ENCODE data around the gene C4B. TPM values are rescaled to one million over a fixed set of nuclear protein-coding genes. Genes with fewer than 3 reads are reported as not detected.

Gene C4B
- total RNA-seq, 1 experiment from 2014 or later = 3.7 TPM

DNA sequence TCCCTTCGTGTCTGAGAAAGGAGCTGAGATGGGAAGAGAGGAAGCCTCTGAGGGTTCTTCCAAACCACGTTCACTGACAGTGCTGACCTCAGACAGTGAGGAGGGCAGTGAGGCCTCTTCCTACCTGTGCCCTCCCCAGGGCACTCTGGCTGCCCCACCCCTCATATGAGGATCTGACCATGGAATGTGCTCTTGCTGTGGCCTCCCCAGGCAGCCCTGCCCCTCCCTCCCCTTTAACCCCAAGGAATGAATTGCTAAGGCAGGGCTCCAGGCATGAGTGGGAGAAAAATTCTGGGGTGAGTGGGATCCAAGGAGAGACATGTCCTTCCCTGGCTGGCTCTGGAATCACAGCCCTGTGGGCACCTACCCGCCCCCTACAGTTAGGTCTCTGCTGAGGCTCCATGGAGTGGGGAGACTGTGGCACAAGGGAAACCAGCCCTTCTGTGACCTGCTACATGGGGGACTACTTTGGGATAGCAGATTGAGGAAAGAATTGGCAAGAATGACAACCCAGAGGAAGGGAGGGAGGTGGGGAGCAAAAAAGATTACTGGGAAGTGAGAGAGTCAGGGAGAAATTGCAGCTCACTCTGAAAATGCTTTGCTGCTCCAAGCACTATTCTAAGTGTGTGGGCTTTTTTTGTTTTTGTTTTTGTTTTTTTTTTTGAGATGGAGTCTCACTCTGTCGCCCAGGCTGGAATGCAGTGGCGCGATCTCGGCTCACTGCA lies 65.1 kb downstream of the C4B start:
- H3K27me3 Mint-ChIP-seq (ENCODE audit: low read depth) = no peaks in the 10 kb centered on the region
- DNase-seq (ENCODE audit: low spot score) = no peak
- TF ChIP-seq ERG (CRISPR knock-in tag; IDR thresholded peaks at IDR 0.05) (no peak), SOX15 (CRISPR knock-in tag; IDR thresholded peaks at IDR 0.05) (no peak), NR1H2 (CRISPR knock-in tag; IDR thresholded peaks at IDR 0.05) (no peak), IRF2 (CRISPR knock-in tag; IDR thresholded peaks at IDR 0.05; ENCODE audit: borderline replicate concordance, low read depth) (no peak), GABPB1 (CRISPR knock-in tag; IDR thresholded peaks at IDR 0.05) (no peak), ZNF263 (CRISPR knock-in tag; IDR thresholded peaks at IDR 0.05; ENCODE audit: low read depth) (no peak), MAX (CRISPR knock-in tag; IDR thresholded peaks at IDR 0.05) (no peak), HMGA2 (CRISPR knock-in tag; IDR thresholded peaks at IDR 0.05) (no peak)
- no peak overlapping the region for H3K4me3 Mint-ChIP-seq
- POLR2A ChIA-PET = no interaction called here
- H3K27ac Mint-ChIP-seq = no peak overlapping the region
- CTCF ChIA-PET = interaction anchor here (3.0 kb wide), 1 partner anchor 32 kb away, joined by 15 read pairs; no protein-coding TSS in a partner anchor
- ATAC-seq = no peak
- H3K9me3 Mint-ChIP-seq = no peaks in the 10 kb centered on the region
- H3K36me3 Mint-ChIP-seq = no peaks in the 10 kb centered on the region
- no peaks in the 10 kb centered on the region for H3K4me1 Mint-ChIP-seq

GRCh38 chr6:32081168-32081990 lies 66.8 kb downstream of the C4B start:
- no peak for ATAC-seq
- Mint-ChIP-seq H3K27ac (no peak overlapping the region), H3K36me3 (no peaks in the 10 kb centered on the region), H3K9me3 (no peaks in the 10 kb centered on the region), H3K27me3 (ENCODE audit: low read depth) (peaks cover 6% of the 10 kb centered on the region), H3K4me1 (peaks cover 5% of the 10 kb centered on the region), H3K4me3 (no peak overlapping the region)
- TF ChIP-seq ELF4 (CRISPR knock-in tag; IDR thresholded peaks at IDR 0.05; ENCODE audit: low read depth) = no peak
- TF ChIP-seq ATF1 (CRISPR knock-in tag; IDR thresholded peaks at IDR 0.05) = no peak
- no peak for TF ChIP-seq ZNF219 (CRISPR knock-in tag; IDR thresholded peaks at IDR 0.05; ENCODE audit: borderline replicate concordance)
- no peak for TF ChIP-seq EMX1 (CRISPR knock-in tag; IDR thresholded peaks at IDR 0.05)
- TF ChIP-seq ZNF317 (CRISPR knock-in tag; IDR thresholded peaks at IDR 0.05; ENCODE audit: borderline replicate concordance, low read depth) = no peak
- TF ChIP-seq ZNF263 (CRISPR knock-in tag; IDR thresholded peaks at IDR 0.05; ENCODE audit: low read depth) = no peak
- TF ChIP-seq, protein P1, sequence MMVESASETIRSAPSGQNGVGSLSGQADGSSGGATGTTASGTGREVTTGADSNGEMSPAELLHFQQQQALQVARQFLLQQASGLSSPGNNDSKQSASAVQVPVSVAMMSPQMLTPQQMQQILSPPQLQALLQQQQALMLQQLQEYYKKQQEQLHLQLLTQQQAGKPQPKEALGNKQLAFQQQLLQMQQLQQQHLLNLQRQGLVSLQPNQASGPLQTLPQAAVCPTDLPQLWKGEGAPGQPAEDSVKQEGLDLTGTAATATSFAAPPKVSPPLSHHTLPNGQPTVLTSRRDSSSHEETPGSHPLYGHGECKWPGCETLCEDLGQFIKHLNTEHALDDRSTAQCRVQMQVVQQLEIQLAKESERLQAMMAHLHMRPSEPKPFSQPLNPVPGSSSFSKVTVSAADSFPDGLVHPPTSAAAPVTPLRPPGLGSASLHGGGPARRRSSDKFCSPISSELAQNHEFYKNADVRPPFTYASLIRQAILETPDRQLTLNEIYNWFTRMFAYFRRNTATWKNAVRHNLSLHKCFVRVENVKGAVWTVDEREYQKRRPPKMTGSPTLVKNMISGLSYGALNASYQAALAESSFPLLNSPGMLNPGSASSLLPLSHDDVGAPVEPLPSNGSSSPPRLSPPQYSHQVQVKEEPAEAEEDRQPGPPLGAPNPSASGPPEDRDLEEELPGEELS (CRISPR knock-in tag; IDR thresholded peaks at IDR 0.05) = no peak
- TF ChIP-seq, protein P2, sequence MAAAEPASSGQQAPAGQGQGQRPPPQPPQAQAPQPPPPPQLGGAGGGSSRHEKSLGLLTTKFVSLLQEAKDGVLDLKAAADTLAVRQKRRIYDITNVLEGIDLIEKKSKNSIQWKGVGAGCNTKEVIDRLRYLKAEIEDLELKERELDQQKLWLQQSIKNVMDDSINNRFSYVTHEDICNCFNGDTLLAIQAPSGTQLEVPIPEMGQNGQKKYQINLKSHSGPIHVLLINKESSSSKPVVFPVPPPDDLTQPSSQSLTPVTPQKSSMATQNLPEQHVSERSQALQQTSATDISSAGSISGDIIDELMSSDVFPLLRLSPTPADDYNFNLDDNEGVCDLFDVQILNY (CRISPR knock-in tag; IDR thresholded peaks at IDR 0.05) = no peak
- CTCF ChIA-PET = interaction anchor here (0.6 to 3.0 kb wide), 2 partner anchors 18 to 34 kb away, joined by 3 to 15 read pairs; no protein-coding TSS in a partner anchor
- DNase-seq (ENCODE audit: low spot score) = no peak
- POLR2A ChIA-PET = no interaction called here

DNA sequence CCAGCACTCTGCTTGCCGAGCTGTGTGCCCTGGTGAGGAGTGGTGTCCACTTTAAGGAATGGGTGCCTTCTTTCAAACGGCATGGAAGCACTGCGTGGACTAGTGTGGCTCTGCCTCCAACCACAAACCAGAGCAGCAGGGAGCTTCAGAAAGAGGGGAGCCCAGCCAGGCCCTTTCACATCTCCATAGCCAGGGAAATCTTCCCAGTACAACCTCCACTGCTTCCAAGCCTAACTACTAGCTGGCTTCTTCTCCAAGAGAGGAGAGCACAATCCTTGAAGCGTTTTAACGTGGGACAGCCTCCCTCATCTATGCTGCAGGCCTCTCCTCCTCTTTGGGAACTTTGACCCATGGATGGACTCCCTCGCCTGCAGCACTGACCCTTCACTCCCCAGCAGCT lies 67.9 kb downstream of the C4B start:
- H3K4me1 Mint-ChIP-seq = peaks cover 11% of the 10 kb centered on the region
- no peak overlapping the region for H3K27ac Mint-ChIP-seq
- CTCF ChIA-PET = interaction anchor here (0.6 to 3.0 kb wide), 2 partner anchors 21 to 35 kb away, joined by 3 to 15 read pairs; no protein-coding TSS in a partner anchor
- H3K36me3 Mint-ChIP-seq = no peaks in the 10 kb centered on the region
- POLR2A ChIA-PET = no interaction called here
- H3K4me3 Mint-ChIP-seq = no peak overlapping the region
- H3K9me3 Mint-ChIP-seq = no peaks in the 10 kb centered on the region
- ATAC-seq (no peak), DNase-seq (ENCODE audit: low spot score) (no peak)
- peaks cover 13% of the 10 kb centered on the region for H3K27me3 Mint-ChIP-seq (ENCODE audit: low read depth)
- TF ChIP-seq SP1 (CRISPR knock-in tag; conservative IDR thresholded peaks at IDR 0.05) = no peak
- TF ChIP-seq, protein P3, sequence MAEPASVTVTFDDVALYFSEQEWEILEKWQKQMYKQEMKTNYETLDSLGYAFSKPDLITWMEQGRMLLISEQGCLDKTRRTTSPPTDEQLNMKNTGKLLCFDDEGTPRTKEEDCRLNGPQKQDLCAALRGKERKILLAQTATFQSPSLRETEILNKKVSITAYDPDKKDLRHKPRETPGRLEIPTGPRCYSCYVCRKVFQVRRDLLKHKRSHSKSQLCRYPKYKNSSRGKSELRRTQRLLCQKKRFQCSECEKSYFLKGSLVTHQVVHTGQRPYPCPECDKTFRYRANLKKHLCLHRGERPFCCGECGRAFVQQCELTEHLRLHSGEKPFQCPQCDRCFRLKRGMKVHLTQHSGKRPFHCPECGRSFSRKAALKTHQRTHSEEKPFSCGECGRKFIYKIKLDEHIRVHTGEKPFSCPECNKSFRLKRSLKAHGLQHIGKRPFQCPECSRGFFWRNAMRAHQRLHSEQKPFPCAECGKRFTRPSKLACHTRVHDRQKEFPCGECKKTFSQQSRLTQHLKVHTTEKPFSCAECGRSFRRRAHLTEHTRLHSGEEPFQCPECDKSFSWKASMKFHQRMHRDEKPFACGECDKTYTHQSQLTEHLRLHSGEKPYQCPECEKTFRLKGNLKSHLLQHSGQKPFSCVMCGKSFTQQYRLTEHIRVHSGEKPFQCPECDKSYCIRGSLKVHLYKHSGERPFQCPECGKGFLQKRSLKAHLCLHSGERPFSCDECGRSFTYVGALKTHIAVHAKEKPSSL (CRISPR knock-in tag; conservative IDR thresholded peaks at IDR 0.05) = no peak
- TF ChIP-seq, protein P1 (CRISPR knock-in tag; IDR thresholded peaks at IDR 0.05) = no peak
- no peak for TF ChIP-seq ZNF671 (CRISPR knock-in tag; IDR thresholded peaks at IDR 0.05)

Data from WTC11 (cell line).